ENCODE results near the gene RASSF5. TPM values are rescaled to one million over a fixed set of nuclear protein-coding genes. Genes with fewer than 3 reads are reported as not detected.

Gene RASSF5
- total and polyA plus RNA-seq, 2 of the 13 experiments (the other 11 are each of a cell fraction or from before 2014, with no cell fraction given): 0.18 to 0.40 TPM

- TF ChIP-seq ZBTB14 (CRISPR knock-in tag; IDR thresholded peaks at IDR 0.05) (no peak), SOX6 (IDR thresholded peaks at IDR 0.05) (no peak), SOX6 (CRISPR knock-in tag; IDR thresholded peaks at IDR 0.05) (no peak), ZNF225 (CRISPR knock-in tag; IDR thresholded peaks at IDR 0.05) (no peak), ZNF775 (CRISPR knock-in tag; IDR thresholded peaks at IDR 0.05; ENCODE audit: borderline replicate concordance) (no peak), ZBTB43 (CRISPR knock-in tag; conservative IDR thresholded peaks at IDR 0.05) (no peak), ZNF672 (CRISPR knock-in tag; IDR thresholded peaks at IDR 0.05) (no peak), SNRNP70 (IDR thresholded peaks at IDR 0.05; ENCODE audit: low read depth, low read length) (no peak), PLRG1 (conservative IDR thresholded peaks at IDR 0.05) (no peak), ARID2 (CRISPR knock-in tag; IDR thresholded peaks at IDR 0.05; ENCODE audit: borderline replicate concordance) (no peak), CERS6 (CRISPR knock-in tag; IDR thresholded peaks at IDR 0.05) (no peak)
Observed at GRCh38 chr1:206588492-206588891, 81.2 kb downstream of the RASSF5 start (continued).

- ATAC-seq: no peak
- Histone ChIP-seq H3K27ac (ENCODE audit: extremely low read length, insufficient read depth, low read length) (no peak overlapping the region), H3K4me2 (ENCODE audit: low read depth, low read length) (no peak overlapping the region), H3K27me3 (ENCODE audit: control insufficient read depth in 1 of 2, insufficient read depth in 2 of 2, low read length in 2 of 2) (no peaks in the 10 kb centered on the region), H3K4me1 (ENCODE audit: insufficient read depth, low read length) (no peaks in the 10 kb centered on the region), H3K36me3 (replicated peaks in 1 of 2; ENCODE audit: control insufficient read depth in 1 of 2, insufficient read depth in 2 of 2, low read length in 2 of 2) (peaks cover 12 to 50% of the 10 kb centered on the region in 2 experiments), H3K9me3 (ENCODE audit: low read length) (no peaks in the 10 kb centered on the region), H3K9ac (ENCODE audit: insufficient read depth, low read depth, low read length) (no peak overlapping the region), H2AFZ (ENCODE audit: low read length) (no peak overlapping the region), H3K79me2 (ENCODE audit: insufficient read depth, low read length) (no peaks in the 10 kb centered on the region), H4K20me1 (ENCODE audit: insufficient read depth, low read length) (no peaks in the 10 kb centered on the region), H3K4me3 (replicated peaks in 1 of 3; ENCODE audit: insufficient read depth in 1 of 3, low read depth in 2 of 3, low read length in 3 of 3) (no peak overlapping the region)
- TF ChIP-seq JDP2 (CRISPR knock-in tag; IDR thresholded peaks at IDR 0.05; ENCODE audit: borderline replicate concordance) (no peak), MED8 (CRISPR knock-in tag; IDR thresholded peaks at IDR 0.05; ENCODE audit: insufficient replicate concordance) (no peak), ZNF10 (CRISPR knock-in tag; IDR thresholded peaks at IDR 0.05; ENCODE audit: borderline replicate concordance, low read depth) (no peak), MYPOP (CRISPR knock-in tag; IDR thresholded peaks at IDR 0.05) (no peak)
- ChIA-PET CTCF (ENCODE audit: low intra/inter-chr PET ratio, low total read pairs) (no interaction called here), POLR2A (no interaction called here)
- WGBS (ENCODE audit: low lambda C conversion rate): 98% methylated on average over 7 of the region's 7 CpGs
- intact Hi-C loops (cut with micrococcal nuclease; ENCODE audit: unreplicated experiment) (no loop called here), in situ Hi-C loops (cut with HindIII; ENCODE audit: extremely low pct_ligation_motif_present, low pct_unique_long_range_greater_than_20kb) (no loop called here)
- no TSS peak for BruUV-seq (replicated peaks)
- no peak for FAIRE-seq
- no peak for DNase-seq (ENCODE audit: low spot score)
Observed at GRCh38 chr1:206589206-206589605, 81.9 kb downstream of the RASSF5 start.
